DMS153 (cell line): ENCODE results near the gene TEDC1.

Source experiments
- DNase-seq: peaks from one replicate; lab custom pipeline; 2025; lab: John Stamatoyannopoulos, UW

TEDC1 gene, protein sequence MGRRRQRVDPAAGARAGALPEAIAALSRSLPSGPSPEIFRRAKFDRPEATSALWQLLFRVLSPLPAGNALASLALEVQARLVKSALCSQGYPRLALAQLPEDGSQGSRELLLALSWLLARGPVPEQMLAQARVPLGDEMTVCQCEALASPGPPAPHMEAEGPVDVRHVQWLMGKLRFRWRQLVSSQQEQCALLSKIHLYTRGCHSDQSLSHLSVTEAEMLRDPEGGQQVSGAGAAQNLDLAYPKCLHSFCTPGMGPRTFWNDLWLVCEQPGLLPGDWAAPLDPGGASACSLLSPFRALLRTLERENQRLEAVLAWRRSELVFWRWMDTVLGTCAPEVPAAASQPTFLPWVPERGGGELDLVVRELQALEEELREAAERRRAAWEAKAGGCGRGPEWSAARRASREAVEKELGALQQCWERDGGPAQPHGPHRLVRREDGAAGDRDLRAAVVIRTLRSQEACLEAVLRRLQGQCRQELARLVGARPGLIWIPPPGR

DNA sequence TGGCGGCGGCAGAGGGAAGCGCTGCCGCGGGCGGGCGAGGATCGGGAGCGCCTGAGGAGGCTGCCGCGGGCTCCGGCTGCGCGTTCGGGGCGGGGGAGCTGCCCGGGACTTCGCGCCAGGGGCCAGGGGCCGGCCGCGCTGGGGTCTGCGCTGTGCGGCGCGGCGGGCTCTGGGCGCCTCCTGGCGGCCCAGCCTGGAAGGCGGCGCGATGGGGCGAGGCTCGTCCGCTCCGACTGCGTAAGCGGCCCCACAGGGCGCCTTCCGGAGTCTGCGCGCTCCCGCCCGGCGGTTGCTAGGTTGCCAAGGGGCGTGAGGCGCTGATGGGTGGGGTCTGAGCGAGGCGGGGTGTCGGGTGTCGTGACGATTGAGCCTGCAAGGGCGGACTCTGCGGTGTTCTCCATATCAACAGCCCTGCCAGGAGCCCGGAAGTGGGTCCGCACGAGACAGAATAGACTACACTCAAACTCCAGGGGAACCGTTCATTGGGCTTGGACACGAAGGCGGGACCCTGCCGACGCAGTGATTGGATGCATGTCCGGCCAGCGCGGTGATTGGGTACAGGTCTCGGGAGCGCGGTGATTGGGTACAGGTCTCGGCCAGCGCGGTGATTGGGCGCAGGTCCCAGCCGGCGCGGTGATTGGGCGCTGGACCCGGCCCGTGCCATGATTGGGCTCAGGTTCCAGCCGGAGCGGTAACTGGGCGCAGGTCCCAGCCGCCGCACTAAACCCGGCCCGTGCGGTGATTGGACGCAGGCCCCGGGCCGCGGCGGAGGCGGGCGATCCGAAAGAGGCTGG is at the start of gene TEDC1:
Gene TEDC1, plus strand, starts transcription at position 675 of the 794 bp plus-strand sequence. CDS start 130 bp downstream, outside the sequence.
- DNase-seq: peak; percentile 97

DNA sequence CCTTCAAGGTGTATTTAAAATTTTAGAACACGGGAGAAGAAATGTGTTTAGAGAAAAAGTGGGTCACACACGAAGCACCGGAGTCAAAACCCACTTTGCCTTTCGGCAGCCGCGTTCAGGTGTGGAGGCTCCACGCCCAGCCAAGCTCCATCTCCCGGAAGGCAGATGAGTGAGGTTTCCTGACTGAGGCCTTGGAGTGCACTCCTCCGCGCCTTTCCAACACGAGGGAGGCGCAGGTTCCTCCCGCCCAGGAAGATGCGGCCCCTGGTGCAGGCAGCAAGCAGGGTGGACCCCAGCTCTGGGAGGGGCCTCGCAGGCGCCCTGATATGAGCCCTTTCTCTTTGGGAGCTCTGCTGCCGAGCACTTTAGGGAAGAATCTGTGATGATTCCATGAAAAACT is 48.9 kb upstream of the TEDC1 start:
- no peak for DNase-seq

DNA sequence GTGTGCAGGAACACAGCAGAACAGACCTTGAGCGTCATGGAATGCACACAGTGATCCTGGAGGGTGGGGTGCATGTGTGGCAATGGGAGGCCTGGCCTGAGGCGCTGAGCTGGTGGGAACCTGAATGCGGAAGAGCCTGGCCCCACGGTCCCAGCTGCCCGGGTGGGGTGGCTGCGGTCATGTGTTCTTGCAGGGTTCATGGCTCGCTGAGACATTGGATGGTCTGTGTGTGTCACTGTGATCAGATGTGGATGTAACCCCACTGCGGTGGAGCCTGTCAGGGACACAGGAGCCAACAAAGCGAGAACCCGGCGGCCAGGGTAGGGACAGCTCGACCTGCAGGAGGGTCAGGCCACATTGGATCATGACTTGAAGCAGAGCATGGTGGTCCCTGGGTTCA is 48.2 kb upstream of the TEDC1 start:
- no peak for DNase-seq

GRCh38 chr14:105444859-105445258 is 46.2 kb upstream of the TEDC1 start:
- no peak for DNase-seq

DNA sequence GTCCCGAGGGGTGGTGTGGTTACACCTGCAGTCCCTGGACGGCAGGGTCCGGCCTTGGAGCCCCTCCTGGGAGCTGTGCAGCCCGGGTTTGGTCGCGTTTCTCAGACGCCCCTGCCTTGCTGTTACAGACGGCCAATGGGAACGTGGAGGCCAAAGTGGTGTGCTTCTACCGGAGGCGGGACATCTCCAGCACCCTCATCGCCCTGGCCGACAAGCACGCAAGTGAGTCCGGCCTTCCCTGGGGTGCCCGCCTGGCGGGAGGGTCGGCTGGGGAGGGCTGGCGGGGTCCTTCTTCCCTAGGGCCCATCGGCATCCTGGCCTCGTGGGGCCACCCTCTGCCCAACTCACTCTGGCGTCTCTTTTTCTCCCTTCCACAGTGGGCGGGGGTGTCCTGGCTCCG is 45.8 kb upstream of the TEDC1 start:
- no peak for DNase-seq

GRCh38 chr14:105445901-105446845 is 44.9 kb upstream of the TEDC1 start:
- no peak for DNase-seq

GRCh38 chr14:105446971-105447370 is 44.1 kb upstream of the TEDC1 start:
- DNase-seq: no peak

GRCh38 chr14:105447651-105448640 is 43.1 kb upstream of the TEDC1 start:
- no peak for DNase-seq

- DNase-seq: no peak
Measured at GRCh38 chr14:105448706-105449111, 42.3 kb upstream of the TEDC1 start.

DNA sequence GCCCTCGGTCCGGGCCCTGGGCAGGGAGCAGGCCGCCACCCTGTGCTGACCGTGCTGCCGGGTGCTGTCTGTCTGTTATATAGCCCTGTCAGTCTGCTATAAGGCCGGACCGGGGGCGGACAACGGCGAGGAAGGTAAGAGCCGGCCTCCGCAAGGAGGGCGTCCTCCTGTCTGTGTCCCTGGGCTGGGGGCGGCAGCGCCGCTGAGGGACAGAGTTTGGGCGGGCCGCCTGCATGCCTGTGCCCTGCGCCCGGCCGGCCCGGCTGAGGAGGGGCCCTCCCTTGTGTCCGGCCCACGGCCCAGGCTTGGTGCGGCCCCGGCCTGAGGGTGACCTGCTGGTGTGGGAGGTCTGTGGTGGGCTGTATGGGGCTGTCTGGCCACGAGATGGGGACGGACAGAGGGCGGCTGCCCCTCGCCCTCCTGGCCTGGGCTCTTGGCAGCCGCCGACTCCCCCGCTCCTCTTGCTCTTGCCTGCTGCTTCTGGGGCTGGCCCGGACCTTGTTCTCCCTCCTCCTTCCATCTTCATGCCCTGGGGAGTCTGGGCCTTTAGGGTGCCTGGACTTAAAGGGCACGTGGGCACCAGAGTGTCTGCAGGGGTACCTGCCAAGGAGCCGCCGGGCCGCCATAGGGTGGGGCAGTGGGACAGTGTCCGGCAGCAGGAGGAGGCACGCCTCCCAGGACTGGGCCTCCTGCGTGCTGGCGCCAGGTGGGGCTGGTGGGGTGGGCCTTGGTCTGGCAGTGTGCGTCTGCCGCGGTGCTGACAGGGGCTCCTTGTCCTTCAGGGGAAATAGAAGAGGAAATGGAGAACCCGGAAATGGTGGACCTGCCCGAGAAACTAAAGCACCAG is 41.5 kb upstream of the TEDC1 start:
- DNase-seq: no peak

DNA sequence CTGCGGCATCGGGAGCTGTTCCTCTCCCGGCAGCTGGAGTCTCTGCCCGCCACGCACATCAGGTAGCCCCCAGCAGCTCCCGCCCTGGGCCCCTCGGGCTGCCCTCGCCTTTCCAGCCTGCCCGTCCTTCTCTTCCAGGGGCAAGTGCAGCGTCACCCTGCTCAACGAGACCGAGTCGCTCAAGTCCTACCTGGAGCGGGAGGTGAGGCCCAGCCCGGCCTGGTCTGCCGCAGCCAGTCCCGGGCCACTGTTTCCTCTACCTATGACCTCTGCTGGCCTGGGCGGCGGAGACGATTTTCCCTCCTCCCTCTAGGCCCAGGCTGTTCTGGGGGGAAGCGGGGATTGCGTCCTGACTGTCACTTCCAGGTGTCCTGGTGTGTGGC is 40.9 kb upstream of the TEDC1 start:
- no peak for DNase-seq

- DNase-seq: no peak
Measured at GRCh38 chr14:105450864-105451720, 40.0 kb upstream of the TEDC1 start.

DNA sequence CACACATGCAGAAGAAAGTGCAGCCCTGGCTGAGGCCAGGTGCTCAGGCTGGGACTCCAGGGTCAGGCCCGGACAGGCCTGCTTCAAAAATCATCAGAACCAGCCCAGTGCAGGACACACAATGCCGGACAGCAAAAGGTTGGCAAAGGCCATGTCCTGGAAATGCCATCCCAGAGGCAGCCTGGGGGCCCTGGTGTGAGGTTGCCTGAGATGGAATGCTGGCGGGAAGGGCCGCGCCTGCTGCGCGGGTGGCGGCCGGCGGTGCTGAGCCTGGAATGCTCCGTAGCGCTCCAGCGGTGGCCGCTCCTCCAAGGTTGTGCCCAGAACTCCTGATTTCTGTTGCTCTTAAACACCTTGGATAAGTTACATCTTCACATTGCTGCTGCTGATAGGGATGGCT is 38.1 kb upstream of the TEDC1 start:
- DNase-seq: no peak

DNA sequence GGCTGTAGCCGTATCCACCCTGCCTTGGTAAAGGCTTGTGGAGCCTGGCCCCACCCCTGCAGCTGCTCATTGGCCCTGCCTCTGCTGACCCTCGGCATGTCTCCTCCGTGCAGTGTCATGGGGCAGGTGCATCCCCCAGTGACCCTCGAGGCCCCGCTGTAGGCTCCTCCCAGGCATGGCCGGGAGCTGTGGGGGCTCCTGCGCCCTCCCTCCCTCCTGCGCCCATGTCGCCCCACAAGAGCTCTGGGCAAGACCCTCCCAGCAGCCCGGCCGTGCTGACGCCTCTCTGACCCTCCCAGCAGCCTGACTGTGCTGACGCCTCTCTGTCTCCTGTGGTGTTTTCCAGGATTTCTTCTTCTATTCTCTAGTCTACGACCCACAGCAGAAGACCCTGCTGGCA is 37.2 kb upstream of the TEDC1 start:
- DNase-seq: no peak

DNA sequence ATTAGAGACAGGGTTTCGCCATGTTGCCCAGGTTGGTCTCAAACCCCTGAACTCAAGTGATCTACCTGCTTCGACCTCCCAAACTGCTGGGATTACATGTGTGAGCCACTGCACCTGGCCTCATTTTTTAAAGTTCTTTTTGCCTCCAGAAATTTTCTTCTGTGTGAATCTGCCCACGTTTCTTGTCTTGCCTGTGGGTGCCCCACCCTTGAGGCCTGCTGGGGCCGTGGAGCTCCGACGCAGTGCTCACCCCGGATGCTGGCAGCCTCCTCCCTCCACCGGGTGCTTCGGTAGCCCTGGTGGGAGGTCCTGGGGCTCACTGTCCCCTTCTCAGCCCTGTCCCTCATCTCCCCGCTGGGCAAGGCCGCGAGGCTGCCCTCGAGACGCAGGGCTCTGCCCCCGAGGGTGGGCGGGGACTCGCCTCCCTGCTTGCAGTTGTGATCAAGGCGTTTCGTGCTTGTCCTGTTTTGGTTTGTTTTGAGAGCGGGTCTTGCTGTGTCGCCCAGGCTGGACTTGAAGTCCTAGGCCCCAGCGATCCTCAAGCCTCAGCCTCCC is 35.9 kb upstream of the TEDC1 start:
- no peak for DNase-seq

DNA sequence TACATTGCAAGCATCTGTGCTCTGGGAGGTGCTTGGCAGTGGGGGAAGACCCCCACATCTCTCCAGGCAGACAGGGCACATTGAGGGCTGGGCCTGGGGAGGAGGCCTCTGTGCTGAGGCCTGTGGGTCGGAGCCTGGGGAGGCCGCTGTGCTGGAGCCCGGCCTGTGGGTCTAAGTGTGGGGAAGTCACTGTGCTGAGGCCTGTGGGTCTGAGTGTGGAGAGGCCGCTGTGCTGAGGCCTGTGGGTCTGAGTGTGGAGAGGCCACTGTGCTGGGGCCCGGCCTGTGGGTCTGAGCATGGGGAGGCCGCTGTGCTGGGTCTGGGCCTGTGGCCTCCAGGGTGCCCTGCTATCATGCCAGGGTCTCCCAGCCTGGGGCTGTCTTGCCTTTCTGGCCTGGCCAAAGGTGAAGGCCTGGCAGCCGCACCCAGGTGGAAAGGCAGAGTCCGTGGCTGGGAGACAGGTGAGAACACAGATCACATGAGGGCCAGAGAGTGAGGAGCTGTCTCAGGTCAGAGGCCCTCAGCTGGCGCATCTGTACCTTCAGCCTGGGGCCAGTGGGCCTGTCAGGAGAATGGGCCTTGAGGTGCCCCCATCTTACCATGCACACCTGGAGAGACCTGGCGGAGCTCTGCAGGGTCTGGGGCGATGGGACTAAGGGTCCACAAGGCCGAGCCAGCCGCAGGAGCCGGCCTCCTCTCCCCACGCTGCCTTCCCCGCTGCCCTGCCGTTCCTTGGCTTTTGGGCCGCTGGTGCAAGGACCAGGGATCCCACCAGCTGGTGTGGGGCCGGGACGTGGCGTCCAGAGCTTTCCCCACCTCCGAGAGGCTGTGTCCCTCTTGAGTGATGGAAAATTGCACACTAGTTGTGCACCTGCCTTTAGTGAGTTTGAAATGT is 35.0 kb upstream of the TEDC1 start:
- DNase-seq: no peak
